Amniotic epithelial cell (primary cell): ENCODE data around the gene MIB1.
A peak's percentile ranks its signal among the peaks of the same experiment; 100 is the strongest.
"Not testable (repeated sequence)": the region's sequence is repeated elsewhere in the genome, so short reads cannot be mapped to it uniquely, and the experiment has no call there.

Source experiments
- DNase-seq: peaks from one replicate; pipeline ENCODE4 v3.0.0-alpha.2; 2010; ENCODE audit warnings: low read depth

Gene MIB1

GRCh38 chr18:21740538-21741311, at the start of gene MIB1:
MIB1 (plus strand) TSS chr18:21740792; CDS start chr18:21741584, 792 bp downstream.
- DNase-seq: peak; percentile 92

GRCh38 chr18:21693322-21693721, 47.3 kb upstream of the MIB1 start:
- DNase-seq: no peak

GRCh38 chr18:21700528-21701075, 40.0 kb upstream of the MIB1 start:
- no peak for DNase-seq

GRCh38 chr18:21701621-21702020, 39.0 kb upstream of the MIB1 start:
- no peak for DNase-seq

- DNase-seq: no peak
Measured at GRCh38 chr18:21702602-21703001, 38.0 kb upstream of the MIB1 start.

GRCh38 chr18:21703241-21703820, 37.3 kb upstream of the MIB1 start:
- no peak for DNase-seq

- peak; percentile 83 for DNase-seq
Measured at GRCh38 chr18:21704603-21705364, 35.8 kb upstream of the MIB1 start, which contains the start of gene ABHD3. ABHD3 (minus strand) TSS chr18:21704774; CDS start chr18:21704665, 109 bp downstream.

- no peak for DNase-seq
Measured at GRCh38 chr18:21706386-21706865, 34.2 kb upstream of the MIB1 start.

- DNase-seq: not testable (repeated sequence)
Measured at GRCh38 chr18:21707130-21707529, 33.5 kb upstream of the MIB1 start.

GRCh38 chr18:21714474-21714873, 26.1 kb upstream of the MIB1 start:
- DNase-seq: no peak

- no peak for DNase-seq
Measured at GRCh38 chr18:21722687-21723086, 17.9 kb upstream of the MIB1 start.

- no peak for DNase-seq
Measured at GRCh38 chr18:21725201-21725600, 15.4 kb upstream of the MIB1 start.

- no peak for DNase-seq
Measured at GRCh38 chr18:21727702-21728101, 12.9 kb upstream of the MIB1 start.

- DNase-seq: no peak
Measured at GRCh38 chr18:21733011-21733410, 7.6 kb upstream of the MIB1 start.

GRCh38 chr18:21735452-21736015, 5.1 kb upstream of the MIB1 start:
- DNase-seq: peak; percentile 73

- DNase-seq: not testable (repeated sequence)
Measured at GRCh38 chr18:21736926-21737325, 3.7 kb upstream of the MIB1 start.

GRCh38 chr18:21739604-21740537, 721 bp upstream of the MIB1 start:
- no peak for DNase-seq

- DNase-seq: no peak
Measured at GRCh38 chr18:21741312-21741561, 645 bp downstream of the MIB1 start.

- DNase-seq: no peak
Measured at GRCh38 chr18:21741562-21742314, 1.1 kb downstream of the MIB1 start.

- no peak for DNase-seq
Measured at GRCh38 chr18:21742315-21742687, 1.7 kb downstream of the MIB1 start.
